Hepatocyte (in vitro differentiated cells): ENCODE measurements around the gene CAPN2.
A peak's percentile ranks its signal among the peaks of the same experiment; 100 is the strongest.

Experiments
- CTCF ChIP-seq: fragments of 200-600 bp; sonication (generic); IDR thresholded peaks from 2 replicates; pipeline ENCODE4 v1.5.1; 2016; ENCODE audit warnings: antibody characterized with exemption, mild to moderate bottlenecking; ENCODE audit not compliant: poor library complexity
- EZH2 ChIP-seq: fragments of 200-600 bp; sonication (generic); IDR thresholded peaks from 2 replicates; pipeline ENCODE4 v1.6.1; 2016; ENCODE audit warnings: antibody characterized with exemption, mild to moderate bottlenecking, borderline replicate concordance
- EZH2phosphoT487 ChIP-seq: fragments of 200-600 bp; sonication (generic); IDR thresholded peaks from one replicate; pipeline ENCODE4 v1.6.1; 2018; ENCODE audit warnings: antibody characterized with exemption, mild to moderate bottlenecking, low read depth, moderate library complexity; ENCODE audit not compliant: unreplicated experiment, severe bottlenecking

GRCh38 chr1:223748773-223749733, 36.7 kb downstream of the CAPN2 start:
- TF ChIP-seq CTCF = peak; percentile 98
- no peak for TF ChIP-seq EZH2
- TF ChIP-seq EZH2phosphoT487 = no peak
